Duodenal mucosa (tissue), 2 donors: ENCODE data around the gene ACVRL1.

Experiments
- H3K27ac ChIP-seq: one replicate; pipeline ENCODE4 v1.7.0; 2013; ENCODE audit warnings: low read depth, low read length
- H3K27me3 ChIP-seq, 2 donors: one replicate each; pipeline ENCODE4 v1.7.0; 2013; ENCODE audit warnings: low read length in 2 of 2, control low read depth in 1 of 2; ENCODE audit not compliant: insufficient read depth in 2 of 2, control insufficient read depth in 1 of 2
- H3K36me3 ChIP-seq, 2 donors: one replicate each; pipeline ENCODE4 v1.7.0; 2013; ENCODE audit warnings: low read length in 2 of 2, control low read depth in 1 of 2; ENCODE audit not compliant: insufficient read depth in 2 of 2, control insufficient read depth in 1 of 2
- H3K4me1 ChIP-seq, 2 donors: one replicate each; pipeline ENCODE4 v1.7.0; 2013; ENCODE audit warnings: low read length in 2 of 2, control low read depth in 1 of 2; ENCODE audit not compliant: insufficient read depth in 2 of 2, control insufficient read depth in 1 of 2
- H3K4me3 ChIP-seq, 2 donors: one replicate each; pipeline ENCODE4 v1.7.0; 2013; ENCODE audit warnings: low read length in 2 of 2, low read depth in 1 of 2
- H3K9ac ChIP-seq, 2 donors: one replicate each; pipeline ENCODE4 v1.7.0; 2013; ENCODE audit warnings: low read length in 2 of 2, low read depth in 1 of 2
- H3K9me3 ChIP-seq, 2 donors: one replicate each; pipeline ENCODE4 v1.7.0; 2013; ENCODE audit warnings: low read length in 2 of 2, control low read depth in 1 of 2; ENCODE audit not compliant: control insufficient read depth in 1 of 2

ACVRL1 gene

GRCh38 chr12:51907083-51907855 is at the start of gene ACVRL1:
ACVRL1 (plus strand) TSS chr12:51907504; CDS start chr12:51912475, 4,971 bp downstream.
- Histone ChIP-seq H3K27ac (peak within 1 kb of the TSS; percentile 60), H3K36me3 (no peaks in the 10 kb centered on the region), H3K9me3 (no peaks in the 10 kb centered on the region), H3K27me3 (no peaks in the 10 kb centered on the region), H3K9ac (peak within 1 kb of the TSS; percentile 40 to 43), H3K4me3 (peak within 1 kb of the TSS; percentile 49 to 62), H3K4me1 (peaks cover 18 to 29% of the 10 kb centered on the region in 2 donors)

GRCh38 chr12:51860986-51861385 is 46.3 kb upstream of the ACVRL1 start:
- Histone ChIP-seq H3K36me3 (no peaks in the 10 kb centered on the region), H3K9me3 (no peaks in the 10 kb centered on the region), H3K27ac (no peak overlapping the region), H3K4me3 (no peak overlapping the region), H3K27me3 (peaks cover 31 to 36% of the 10 kb centered on the region in 2 donors), H3K4me1 (peaks cover 0 to 18% of the 10 kb centered on the region in 2 donors), H3K9ac (no peak overlapping the region)

- H3K27me3 ChIP-seq = peaks cover 25 to 26% of the 10 kb centered on the region in 2 donors
- H3K4me3 ChIP-seq = no peak overlapping the region
- H3K4me1 ChIP-seq = peaks cover 0 to 15% of the 10 kb centered on the region in 2 donors
- no peaks in the 10 kb centered on the region for H3K9me3 ChIP-seq
- H3K36me3 ChIP-seq = no peaks in the 10 kb centered on the region
- H3K9ac ChIP-seq = no peak overlapping the region
- no peak overlapping the region for H3K27ac ChIP-seq
Observed at GRCh38 chr12:51862947-51863346, 44.4 kb upstream of the ACVRL1 start.

- Histone ChIP-seq H3K36me3 (no peaks in the 10 kb centered on the region), H3K9ac (no peak overlapping the region), H3K27ac (no peak overlapping the region), H3K27me3 (peaks cover 30% of the 10 kb centered on the region in 2 donors), H3K9me3 (no peaks in the 10 kb centered on the region), H3K4me1 (peaks cover 0 to 15% of the 10 kb centered on the region in 2 donors), H3K4me3 (peak overlapping the region; percentile 5 to 43)
Observed at GRCh38 chr12:51863363-51863932, 43.9 kb upstream of the ACVRL1 start.

- Histone ChIP-seq H3K36me3 (no peaks in the 10 kb centered on the region), H3K4me3 (peak overlapping the region; percentile 5 to 43), H3K27ac (no peak overlapping the region), H3K4me1 (peaks cover 0 to 21% of the 10 kb centered on the region in 2 donors), H3K9me3 (no peaks in the 10 kb centered on the region), H3K27me3 (peaks cover 34 to 37% of the 10 kb centered on the region in 2 donors), H3K9ac (no peak overlapping the region)
Observed at GRCh38 chr12:51863933-51864832, 43.1 kb upstream of the ACVRL1 start.

- H3K4me1 ChIP-seq = peaks cover 0 to 21% of the 10 kb centered on the region in 2 donors
- H3K36me3 ChIP-seq = no peaks in the 10 kb centered on the region
- H3K27ac ChIP-seq = no peak overlapping the region
- no peak overlapping the region for H3K9ac ChIP-seq
- H3K9me3 ChIP-seq = no peaks in the 10 kb centered on the region
- H3K4me3 ChIP-seq = no peak overlapping the region
- H3K27me3 ChIP-seq = peaks cover 40 to 43% of the 10 kb centered on the region in 2 donors
Observed at GRCh38 chr12:51864833-51865670, 42.3 kb upstream of the ACVRL1 start.

- Histone ChIP-seq H3K4me3 (no peak overlapping the region), H3K27ac (no peak overlapping the region), H3K9me3 (no peaks in the 10 kb centered on the region), H3K36me3 (no peaks in the 10 kb centered on the region), H3K4me1 (peaks cover 4 to 21% of the 10 kb centered on the region in 2 donors), H3K27me3 (peaks cover 46 to 47% of the 10 kb centered on the region in 2 donors), H3K9ac (no peak overlapping the region)
Observed at GRCh38 chr12:51865757-51866270, 41.5 kb upstream of the ACVRL1 start.

- peaks cover 9 to 21% of the 10 kb centered on the region in 2 donors for H3K4me1 ChIP-seq
- no peak overlapping the region for H3K27ac ChIP-seq
- no peaks in the 10 kb centered on the region for H3K36me3 ChIP-seq
- no peaks in the 10 kb centered on the region for H3K9me3 ChIP-seq
- no peak overlapping the region for H3K9ac ChIP-seq
- H3K4me3 ChIP-seq = no peak overlapping the region
- peaks cover 51% of the 10 kb centered on the region in 2 donors for H3K27me3 ChIP-seq
Observed at GRCh38 chr12:51866324-51866723, 41.0 kb upstream of the ACVRL1 start.

GRCh38 chr12:51866762-51867161 is 40.5 kb upstream of the ACVRL1 start:
- Histone ChIP-seq H3K27me3 (peaks cover 51 to 53% of the 10 kb centered on the region in 2 donors), H3K4me1 (peaks cover 9 to 21% of the 10 kb centered on the region in 2 donors), H3K9ac (no peak overlapping the region), H3K27ac (no peak overlapping the region), H3K4me3 (no peak overlapping the region), H3K36me3 (no peaks in the 10 kb centered on the region), H3K9me3 (no peaks in the 10 kb centered on the region)
